Dermis blood vessel endothelial cell (primary cell): ENCODE measurements around the gene IGFBP4. TPM values are rescaled to one million over a fixed set of nuclear protein-coding genes. Genes with fewer than 3 reads are reported as not detected.
A peak's percentile ranks its signal among the peaks of the same experiment; 100 is the strongest.

Source experiments
- DNase-seq: peaks from one replicate; pipeline ENCODE4 v3.0.0; 2010
- total RNA-seq: library from RNA; depleted of rRNA; stranded (reverse); fragments of >200 nt; gene quantifications from 2 replicates; pipeline ENCODE4 v1.2.3, GENCODE V29; 2014

The IGFBP4 gene
- total RNA-seq, 1 donor from 2014 or later, result 375 TPM

- DNase-seq, result no peak
Measured at GRCh38 chr17:40493697-40494096, 50.4 kb downstream of the IGFBP4 start.

GRCh38 chr17:40495140-40495539 lies 51.9 kb downstream of the IGFBP4 start:
- DNase-seq, result no peak

DNA sequence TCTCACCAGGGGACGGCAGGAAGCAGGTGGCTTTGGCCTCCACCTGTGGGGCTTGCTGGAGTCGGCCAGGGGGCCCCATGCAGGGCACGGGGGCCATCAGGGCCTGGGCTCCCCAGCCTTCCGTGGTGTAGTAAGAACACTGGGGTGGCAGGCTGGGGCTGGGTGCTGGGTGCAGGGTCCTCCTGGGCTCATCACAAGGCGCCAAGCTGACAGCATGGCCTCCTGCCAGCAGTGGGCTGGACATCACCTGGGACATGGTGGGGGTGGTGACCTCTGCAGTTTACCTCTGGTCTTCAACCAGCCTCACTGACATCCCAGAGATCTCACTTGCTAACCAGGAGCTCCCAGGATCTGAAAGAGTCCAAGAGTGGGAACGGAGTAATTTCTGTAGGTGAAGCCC lies 52.9 kb downstream of the IGFBP4 start:
- no peak for DNase-seq

- DNase-seq, result no peak
Measured at GRCh38 chr17:40496634-40497420, 53.6 kb downstream of the IGFBP4 start.

- DNase-seq, result no peak
Measured at GRCh38 chr17:40497695-40498094, 54.4 kb downstream of the IGFBP4 start.

DNA sequence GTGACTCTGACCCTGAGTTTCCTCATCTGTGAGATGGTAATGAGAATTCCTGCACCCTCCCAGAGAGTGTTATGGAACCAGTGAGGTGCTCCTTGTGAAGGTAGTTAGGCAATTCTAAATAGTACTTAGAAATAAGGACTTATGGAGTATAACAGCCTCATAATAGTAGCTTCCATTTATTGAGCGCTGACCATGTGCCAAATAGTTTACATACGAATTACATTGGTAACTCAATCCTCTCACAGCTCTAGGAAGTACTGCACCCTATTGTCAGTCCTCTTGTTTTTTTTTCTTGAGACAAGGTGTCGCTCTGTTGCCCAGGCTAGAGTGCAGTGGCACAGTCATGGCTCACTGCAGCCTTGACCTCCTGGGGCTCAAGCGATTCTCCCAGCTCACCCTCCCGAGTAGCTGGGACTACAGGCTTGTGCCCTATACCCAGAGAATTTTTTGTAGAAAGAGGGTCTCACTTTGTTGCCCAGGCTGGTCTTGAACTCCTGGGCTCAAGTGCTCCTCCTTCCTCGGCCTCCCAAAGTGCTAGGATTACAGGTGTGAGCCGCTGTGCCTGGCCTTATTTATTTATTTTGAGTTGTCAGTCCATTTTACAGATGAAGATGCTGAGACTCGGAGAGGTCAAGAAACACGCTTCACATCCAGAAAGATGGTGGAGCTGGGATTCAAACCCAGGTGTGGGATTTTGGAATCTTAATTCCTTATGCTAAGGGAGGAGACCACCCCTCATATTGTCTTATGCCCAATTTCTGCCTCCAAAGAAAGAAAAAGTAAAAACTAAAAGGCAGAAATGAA lies 55.2 kb downstream of the IGFBP4 start:
- no peak for DNase-seq

DNA sequence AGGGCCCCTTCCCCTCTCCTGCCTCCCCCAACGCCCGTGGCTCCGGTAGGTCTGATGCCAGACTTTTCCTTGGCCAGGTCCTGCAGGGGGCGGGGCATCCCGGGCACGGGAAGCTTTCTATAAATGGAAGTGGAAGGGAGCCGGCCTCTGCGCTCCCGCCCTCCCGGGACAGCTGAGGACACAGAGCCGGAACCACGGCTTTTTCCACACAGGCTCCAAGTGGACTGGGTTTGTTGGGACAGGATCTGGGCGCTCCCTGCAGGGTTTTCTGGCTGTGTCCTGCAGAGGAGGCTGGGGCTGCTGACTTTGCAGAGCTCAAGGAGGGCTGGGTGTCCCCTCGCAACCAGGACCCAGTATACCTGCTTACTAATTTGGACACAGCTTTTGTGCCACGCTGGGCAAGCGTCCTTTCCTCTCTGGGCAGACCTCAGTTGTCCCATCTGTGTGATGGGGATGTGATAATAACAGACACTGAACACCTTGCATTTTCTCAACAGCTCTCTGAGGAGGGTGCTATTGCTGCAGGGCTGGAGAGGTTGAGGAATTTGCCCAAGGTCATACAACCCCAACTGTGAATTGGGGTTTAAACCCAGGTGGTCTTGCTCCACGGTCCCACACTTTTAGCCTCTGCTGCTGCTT lies 56.4 kb downstream of the IGFBP4 start:
- DNase-seq, result peak; percentile 65

DNA sequence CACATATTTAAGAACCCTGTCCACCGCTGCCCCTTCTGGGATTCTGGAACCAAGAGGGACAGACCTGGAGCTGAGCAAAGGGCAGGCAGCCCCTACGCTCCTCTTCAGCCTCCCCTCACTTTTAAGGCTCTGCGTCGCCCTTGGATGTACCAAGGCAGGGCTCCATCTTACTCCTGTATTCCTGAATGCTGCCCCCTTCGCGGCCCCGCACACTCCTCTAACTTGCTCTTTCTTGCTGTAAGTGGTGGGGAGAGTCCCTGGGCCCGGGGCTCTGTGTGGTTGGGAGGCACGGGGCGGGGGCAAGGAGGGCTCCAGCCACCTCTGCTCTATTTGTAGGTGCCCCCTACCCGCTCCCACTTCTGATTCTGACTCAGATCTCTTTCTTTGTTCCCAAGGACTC lies 56.9 kb downstream of the IGFBP4 start:
- no peak for DNase-seq

DNA sequence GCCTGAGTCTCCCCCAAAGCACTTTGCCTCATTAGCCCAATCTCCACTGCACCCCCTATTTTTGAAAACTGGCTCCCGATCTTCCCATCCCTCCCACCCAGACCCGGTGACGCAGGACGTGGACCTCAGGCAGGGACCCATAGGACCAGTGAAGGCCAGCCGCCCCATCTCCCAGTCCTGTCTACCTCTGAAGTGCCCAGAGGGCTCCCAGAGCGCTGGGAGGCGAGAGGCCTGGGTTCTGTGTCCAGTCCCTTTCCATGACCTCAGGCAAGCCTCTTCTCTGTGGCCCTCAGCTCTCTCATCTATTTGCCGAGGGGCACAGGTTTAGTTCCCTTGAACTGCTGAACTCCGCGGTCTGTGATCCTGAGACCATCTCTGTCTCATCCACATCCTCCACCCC lies 57.5 kb downstream of the IGFBP4 start:
- DNase-seq, result no peak

DNA sequence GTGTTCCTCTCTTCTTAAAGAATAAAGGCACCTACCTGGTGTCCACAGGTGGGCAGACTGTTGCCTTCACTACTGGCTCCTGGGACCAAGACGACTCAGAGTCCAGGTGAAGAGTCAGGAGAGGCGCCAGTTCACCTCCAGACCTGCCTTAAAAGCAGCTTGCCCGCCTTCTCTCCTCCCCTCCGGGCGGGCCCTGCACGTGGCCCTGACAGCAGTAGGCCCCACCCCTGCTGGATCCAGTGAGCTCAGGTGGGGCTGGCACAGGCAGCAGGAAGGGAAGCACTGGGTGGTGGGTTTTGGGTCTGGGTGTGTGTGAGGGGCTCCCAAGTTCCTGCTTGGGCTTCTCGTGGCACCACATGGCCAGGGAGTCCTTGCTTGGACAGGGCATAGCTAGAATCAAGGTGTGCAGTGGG lies 58.3 kb downstream of the IGFBP4 start, which contains the start of gene TNS4:
TSS of gene TNS4 (minus strand) at position 125 of the 413 bp plus-strand sequence. CDS start 5,198 bp downstream, outside the sequence.
- DNase-seq, result no peak

GRCh38 chr17:40502716-40503115 lies 59.5 kb downstream of the IGFBP4 start:
- DNase-seq, result no peak

DNA sequence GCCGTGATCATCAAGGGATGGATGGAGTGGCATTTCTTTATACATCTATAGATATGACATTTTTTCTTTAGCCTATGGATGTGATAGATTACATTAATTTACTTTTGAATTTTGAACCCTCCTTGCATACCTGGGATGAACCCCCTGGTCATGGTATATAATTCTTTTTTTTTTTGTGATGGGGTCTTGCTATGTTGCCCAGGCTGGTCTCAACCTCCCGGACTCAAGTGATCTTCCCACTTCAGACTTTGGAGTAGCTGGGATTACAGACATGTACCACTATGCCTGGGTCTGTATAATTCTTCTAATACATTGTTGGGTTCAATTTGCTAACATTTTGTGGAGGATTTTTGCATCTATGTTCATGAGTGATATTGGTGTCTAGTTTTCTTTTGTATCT lies 59.9 kb downstream of the IGFBP4 start:
- DNase-seq, result no peak

DNA sequence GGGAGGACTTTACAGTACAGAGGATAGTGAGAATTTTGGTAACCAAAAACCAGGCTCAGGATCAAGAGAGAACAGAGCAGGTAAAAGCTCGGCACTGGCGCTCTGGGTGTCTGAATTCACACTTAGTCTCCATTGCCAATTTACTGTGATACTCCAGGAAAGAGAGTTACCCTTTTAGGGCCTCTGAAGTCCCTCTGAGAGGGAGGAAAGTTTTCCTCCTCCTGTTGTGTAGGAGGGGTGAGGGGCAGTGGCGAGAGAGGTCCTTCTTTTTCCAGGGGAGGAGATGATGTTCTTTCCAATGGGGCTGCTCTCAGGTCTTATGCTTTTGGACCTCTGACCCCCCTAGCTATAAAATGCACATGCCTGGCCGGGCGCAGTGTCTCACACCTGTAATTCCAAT lies 63.5 kb downstream of the IGFBP4 start:
- no peak for DNase-seq

Other genes starting within 250 kb of the IGFBP4 start
- 8.5 and 15.5 TPM in 2 replicates for gene WIPF2, start 224.1 kb upstream of the IGFBP4 start, total RNA-seq
- gene CDC6, start 155.6 kb upstream of the IGFBP4 start, total RNA-seq, result 16.8 and 33.6 TPM in 2 replicates
- gene RARA, start 134.3 kb upstream of the IGFBP4 start, total RNA-seq, result 9.7 and 13.6 TPM in 2 replicates
- gene GJD3, start 78.7 kb upstream of the IGFBP4 start, total RNA-seq, result 3.7 and 4.3 TPM in 2 replicates
- 39.3 and 152 TPM in 2 replicates for gene TOP2A, start 25.6 kb upstream of the IGFBP4 start, total RNA-seq
- gene TNS4, start 58.2 kb downstream of the IGFBP4 start, total RNA-seq, result not detected in 2 replicates
- under 0.01 and 0.33 TPM in 2 replicates for gene CCR7, start 122.0 kb downstream of the IGFBP4 start, total RNA-seq
- gene SMARCE1, start 204.4 kb downstream of the IGFBP4 start, total RNA-seq, result 91.9 and 102 TPM in 2 replicates
- gene KRT222, start 221.7 kb downstream of the IGFBP4 start, total RNA-seq, result 0.34 and 0.79 TPM in 2 replicates